Stimulated activated CD4-positive, alpha-beta T cell treated with anti-CD3 and anti-CD28 coated beads, Interleukin-12 subunit alpha, Interleukin-12 subunit beta, amount 100 ng/mL, for 48 hours (primary cell): Measurements from ENCODE around the gene KCNJ6.

Source experiments
- DNase-seq, 3 donors: peaks; one replicate each; pipeline ENCODE4 v3.0.0-alpha.2; 2020; ENCODE audit warnings: low read depth in 2 of 3, low spot score in 1 of 3

Gene KCNJ6

GRCh38 chr21:37827913-37828312 lies 88.3 kb downstream of the KCNJ6 start:
- DNase-seq, result no peak

GRCh38 chr21:37821786-37822450 lies 94.3 kb downstream of the KCNJ6 start:
- no peak for DNase-seq

GRCh38 chr21:37821092-37821491 lies 95.2 kb downstream of the KCNJ6 start:
- no peak for DNase-seq

- no peak for DNase-seq
Measured at GRCh38 chr21:37819372-37819771, 96.9 kb downstream of the KCNJ6 start.

GRCh38 chr21:37817242-37817641 lies 99.0 kb downstream of the KCNJ6 start:
- no peak for DNase-seq

- DNase-seq, result no peak
Measured at GRCh38 chr21:37815893-37816292, 100.4 kb downstream of the KCNJ6 start.

- no peak for DNase-seq
Measured at GRCh38 chr21:37811711-37812110, 104.5 kb downstream of the KCNJ6 start.

- DNase-seq, result no peak
Measured at GRCh38 chr21:37808261-37808660, 108.0 kb downstream of the KCNJ6 start.

- no peak for DNase-seq
Measured at GRCh38 chr21:37805266-37805665, 111.0 kb downstream of the KCNJ6 start.

GRCh38 chr21:37804001-37804400 lies 112.3 kb downstream of the KCNJ6 start:
- no peak for DNase-seq

GRCh38 chr21:37803101-37803651 lies 113.1 kb downstream of the KCNJ6 start:
- no peak for DNase-seq

- no peak for DNase-seq
Measured at GRCh38 chr21:37800456-37801061, 115.7 kb downstream of the KCNJ6 start.

- DNase-seq, result no peak
Measured at GRCh38 chr21:37800057-37800455, 116.2 kb downstream of the KCNJ6 start.

GRCh38 chr21:37799211-37800056 lies 116.8 kb downstream of the KCNJ6 start:
- DNase-seq, result no peak

GRCh38 chr21:37797403-37797802 lies 118.9 kb downstream of the KCNJ6 start:
- no peak for DNase-seq

GRCh38 chr21:37796011-37796410 lies 120.2 kb downstream of the KCNJ6 start:
- DNase-seq, result no peak

GRCh38 chr21:37793660-37794059 lies 122.6 kb downstream of the KCNJ6 start:
- no peak for DNase-seq

- no peak for DNase-seq
Measured at GRCh38 chr21:37792046-37792445, 124.2 kb downstream of the KCNJ6 start.

GRCh38 chr21:37790905-37791304 lies 125.4 kb downstream of the KCNJ6 start:
- no peak for DNase-seq

- DNase-seq, result no peak
Measured at GRCh38 chr21:37788503-37788902, 127.8 kb downstream of the KCNJ6 start.

- DNase-seq, result no peak
Measured at GRCh38 chr21:37787456-37787855, 128.8 kb downstream of the KCNJ6 start.
